ENCODE measurements around the gene GSTM5.

GSTM5 gene

GRCh38 chr1:109714661-109715372 lies 2.8 kb downstream of the GSTM5 start:
- Histone ChIP-seq H3K9me3 (ENCODE audit: insufficient read depth, low read depth, low read length) (no peaks in the 10 kb centered on the region), H3K4me1 (ENCODE audit: insufficient read depth, low read length, poor library complexity, severe bottlenecking) (peaks cover 6% of the 10 kb centered on the region), H3K4me3 (ENCODE audit: low read length, poor library complexity, severe bottlenecking) (no peak overlapping the region), H3K4me2 (ENCODE audit: low read depth, low read length, poor library complexity, severe bottlenecking) (no peak overlapping the region), H3F3A (ENCODE audit: low read depth) (no peaks in the 10 kb centered on the region), H3K9me2 (replicated peaks; ENCODE audit: low read depth, low read length) (no peaks in the 10 kb centered on the region), H3K36me3 (ENCODE audit: insufficient read depth, low read length) (no peaks in the 10 kb centered on the region), H2AFZ (ENCODE audit: low read length) (no peak overlapping the region), H3K27me3 (ENCODE audit: insufficient read depth, low read length, poor library complexity, severe bottlenecking) (no peaks in the 10 kb centered on the region), H4K20me1 (ENCODE audit: insufficient read depth, low read length, poor library complexity, severe bottlenecking) (no peaks in the 10 kb centered on the region), H3K79me2 (ENCODE audit: insufficient read depth, low read length) (no peaks in the 10 kb centered on the region), H3K9ac (ENCODE audit: low read depth, low read length, poor library complexity, severe bottlenecking) (no peak overlapping the region)
- TF ChIP-seq EZH2phosphoT487 (IDR thresholded peaks at IDR 0.05; ENCODE audit: borderline replicate concordance) (no peak), CTCF (conservative IDR thresholded peaks at IDR 0.05; ENCODE audit: low read length) (no peak)

- no peaks in the 10 kb centered on the region for H3K36me3 ChIP-seq (ENCODE audit: insufficient read depth, low read length)
- peaks cover 6% of the 10 kb centered on the region for H3K4me1 ChIP-seq (ENCODE audit: insufficient read depth, low read length, poor library complexity, severe bottlenecking)
- H3F3A ChIP-seq (ENCODE audit: low read depth): no peaks in the 10 kb centered on the region
- no peak overlapping the region for H2AFZ ChIP-seq (ENCODE audit: low read length)
- no peak overlapping the region for H3K4me3 ChIP-seq (ENCODE audit: low read length, poor library complexity, severe bottlenecking)
- H3K9ac ChIP-seq (ENCODE audit: low read depth, low read length, poor library complexity, severe bottlenecking): no peak overlapping the region
- H4K20me1 ChIP-seq (ENCODE audit: insufficient read depth, low read length, poor library complexity, severe bottlenecking): no peaks in the 10 kb centered on the region
- TF ChIP-seq CTCF (conservative IDR thresholded peaks at IDR 0.05; ENCODE audit: low read length): no peak
- TF ChIP-seq EZH2phosphoT487 (IDR thresholded peaks at IDR 0.05; ENCODE audit: borderline replicate concordance): no peak
- no peaks in the 10 kb centered on the region for H3K27me3 ChIP-seq (ENCODE audit: insufficient read depth, low read length, poor library complexity, severe bottlenecking)
- H3K79me2 ChIP-seq (ENCODE audit: insufficient read depth, low read length): no peaks in the 10 kb centered on the region
- no peaks in the 10 kb centered on the region for H3K9me2 ChIP-seq (replicated peaks; ENCODE audit: low read depth, low read length)
- H3K4me2 ChIP-seq (ENCODE audit: low read depth, low read length, poor library complexity, severe bottlenecking): no peak overlapping the region
- no peaks in the 10 kb centered on the region for H3K9me3 ChIP-seq (ENCODE audit: insufficient read depth, low read depth, low read length)
These were observed 4.1 kb downstream of the GSTM5 start for GRCh38 chr1:109716121-109716520.

- no peaks in the 10 kb centered on the region for H3K9me3 ChIP-seq (ENCODE audit: insufficient read depth, low read depth, low read length)
These were observed 4.6 kb downstream of the GSTM5 start for GRCh38 chr1:109716570-109717090.

More at GRCh38 chr1:109716570-109717090, 4.6 kb downstream of the GSTM5 start:
- TF ChIP-seq EZH2phosphoT487 (IDR thresholded peaks at IDR 0.05; ENCODE audit: borderline replicate concordance) (no peak), CTCF (conservative IDR thresholded peaks at IDR 0.05; ENCODE audit: low read length) (no peak)
- Histone ChIP-seq H2AFZ (ENCODE audit: low read length) (no peak overlapping the region), H3K4me1 (ENCODE audit: insufficient read depth, low read length, poor library complexity, severe bottlenecking) (peaks cover 6% of the 10 kb centered on the region), H3K9ac (ENCODE audit: low read depth, low read length, poor library complexity, severe bottlenecking) (no peak overlapping the region), H3K4me3 (ENCODE audit: low read length, poor library complexity, severe bottlenecking) (no peak overlapping the region), H3F3A (ENCODE audit: low read depth) (no peaks in the 10 kb centered on the region), H3K27me3 (ENCODE audit: insufficient read depth, low read length, poor library complexity, severe bottlenecking) (no peaks in the 10 kb centered on the region), H4K20me1 (ENCODE audit: insufficient read depth, low read length, poor library complexity, severe bottlenecking) (no peaks in the 10 kb centered on the region), H3K79me2 (ENCODE audit: insufficient read depth, low read length) (no peaks in the 10 kb centered on the region), H3K4me2 (ENCODE audit: low read depth, low read length, poor library complexity, severe bottlenecking) (no peak overlapping the region), H3K9me2 (replicated peaks; ENCODE audit: low read depth, low read length) (no peaks in the 10 kb centered on the region), H3K36me3 (ENCODE audit: insufficient read depth, low read length) (no peaks in the 10 kb centered on the region)

Measured in Loucy (cell line).